GM12874 (cell line): ENCODE results near the gene CHIA.

Experiments
- TF ChIP-seq, protein P1 (sequence below): IDR thresholded peaks from 2 replicates; pipeline ENCODE4 v1.5.1; 2011; ENCODE audit warnings: low read depth, mild to moderate bottlenecking, control low read depth, low read length, moderate library complexity; ENCODE audit not compliant: insufficient read depth

The CHIA gene

DNA sequence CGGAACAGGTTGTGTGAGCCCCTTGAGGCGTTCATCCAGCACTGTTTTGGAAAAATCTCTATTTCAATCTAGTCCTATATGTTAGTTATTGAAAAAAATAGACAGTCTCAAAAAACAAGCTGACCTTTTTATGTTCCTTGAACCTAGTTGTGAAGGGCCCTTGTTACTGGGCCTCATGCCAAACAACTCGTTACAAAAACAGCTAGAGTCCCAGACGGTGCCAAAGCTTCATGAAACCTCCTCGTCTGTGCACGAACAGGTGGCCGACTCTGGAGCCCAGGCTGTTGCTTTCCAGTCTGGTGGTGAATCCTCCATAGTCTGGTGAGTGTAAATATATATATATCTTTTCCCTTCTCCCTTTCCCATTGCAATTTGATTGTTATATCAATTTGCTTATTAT is at the start of gene CHIA:
TSS of gene CHIA (plus strand) at position 222 of the 400 bp plus-strand sequence. CDS start 19,617 bp downstream, outside the sequence.
- TF ChIP-seq, protein P1, sequence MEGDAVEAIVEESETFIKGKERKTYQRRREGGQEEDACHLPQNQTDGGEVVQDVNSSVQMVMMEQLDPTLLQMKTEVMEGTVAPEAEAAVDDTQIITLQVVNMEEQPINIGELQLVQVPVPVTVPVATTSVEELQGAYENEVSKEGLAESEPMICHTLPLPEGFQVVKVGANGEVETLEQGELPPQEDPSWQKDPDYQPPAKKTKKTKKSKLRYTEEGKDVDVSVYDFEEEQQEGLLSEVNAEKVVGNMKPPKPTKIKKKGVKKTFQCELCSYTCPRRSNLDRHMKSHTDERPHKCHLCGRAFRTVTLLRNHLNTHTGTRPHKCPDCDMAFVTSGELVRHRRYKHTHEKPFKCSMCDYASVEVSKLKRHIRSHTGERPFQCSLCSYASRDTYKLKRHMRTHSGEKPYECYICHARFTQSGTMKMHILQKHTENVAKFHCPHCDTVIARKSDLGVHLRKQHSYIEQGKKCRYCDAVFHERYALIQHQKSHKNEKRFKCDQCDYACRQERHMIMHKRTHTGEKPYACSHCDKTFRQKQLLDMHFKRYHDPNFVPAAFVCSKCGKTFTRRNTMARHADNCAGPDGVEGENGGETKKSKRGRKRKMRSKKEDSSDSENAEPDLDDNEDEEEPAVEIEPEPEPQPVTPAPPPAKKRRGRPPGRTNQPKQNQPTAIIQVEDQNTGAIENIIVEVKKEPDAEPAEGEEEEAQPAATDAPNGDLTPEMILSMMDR: no peak

DNA sequence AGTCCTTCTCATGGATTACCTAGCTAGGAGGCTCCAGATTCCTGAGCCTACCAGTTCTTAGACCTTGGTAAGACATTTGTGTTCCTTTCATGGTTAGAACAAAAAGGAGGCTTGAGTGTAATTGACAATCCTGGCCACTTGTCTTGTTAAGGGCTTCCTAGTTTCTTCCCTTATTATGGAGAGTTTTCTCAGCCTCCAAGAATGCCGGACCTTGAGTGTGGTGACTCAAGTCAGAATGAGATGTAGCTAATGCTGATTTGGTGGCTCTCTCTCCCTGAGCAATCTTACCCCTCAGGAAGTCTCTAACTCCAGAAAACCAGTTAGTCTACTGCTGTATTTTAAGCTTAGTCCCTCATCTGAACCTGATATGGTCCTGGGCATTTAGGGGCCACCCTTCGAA is 48.9 kb upstream of the CHIA start:
- TF ChIP-seq, protein P1: no peak

DNA sequence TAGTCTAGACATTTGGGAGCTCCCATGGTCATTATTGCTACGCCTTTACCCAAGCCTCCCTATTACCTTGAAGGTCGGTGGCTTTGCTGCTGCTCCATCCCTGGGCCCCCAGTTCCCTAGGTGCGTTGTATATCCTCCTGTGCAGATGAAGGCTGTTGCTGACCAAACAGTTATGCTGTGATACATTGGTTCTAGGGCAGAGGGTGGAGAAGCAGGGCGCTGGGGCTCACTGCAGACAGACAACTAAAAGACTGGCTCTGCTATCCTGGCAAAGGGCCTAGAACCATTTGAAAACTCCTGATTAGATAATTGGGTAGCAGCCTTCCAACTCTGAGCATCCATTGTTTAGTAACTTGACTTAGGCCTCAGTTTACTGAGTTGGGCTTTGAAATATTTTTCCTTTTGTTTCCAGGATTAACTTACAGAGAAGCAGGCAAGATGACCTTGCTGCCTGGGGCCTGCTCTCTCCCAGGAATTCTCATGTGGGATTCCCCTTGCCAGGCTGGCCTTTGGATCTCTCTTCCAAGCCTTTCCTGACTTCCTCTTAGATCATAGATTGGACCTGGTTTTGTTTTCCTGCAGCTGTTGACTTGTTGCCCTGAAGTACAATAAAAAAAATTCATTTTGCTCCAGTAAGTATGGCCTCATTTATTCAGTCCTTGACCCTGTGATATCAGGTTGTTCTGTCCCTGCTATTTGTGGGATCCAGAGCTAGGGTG is 47.7 kb upstream of the CHIA start:
- TF ChIP-seq, protein P1: no peak

DNA sequence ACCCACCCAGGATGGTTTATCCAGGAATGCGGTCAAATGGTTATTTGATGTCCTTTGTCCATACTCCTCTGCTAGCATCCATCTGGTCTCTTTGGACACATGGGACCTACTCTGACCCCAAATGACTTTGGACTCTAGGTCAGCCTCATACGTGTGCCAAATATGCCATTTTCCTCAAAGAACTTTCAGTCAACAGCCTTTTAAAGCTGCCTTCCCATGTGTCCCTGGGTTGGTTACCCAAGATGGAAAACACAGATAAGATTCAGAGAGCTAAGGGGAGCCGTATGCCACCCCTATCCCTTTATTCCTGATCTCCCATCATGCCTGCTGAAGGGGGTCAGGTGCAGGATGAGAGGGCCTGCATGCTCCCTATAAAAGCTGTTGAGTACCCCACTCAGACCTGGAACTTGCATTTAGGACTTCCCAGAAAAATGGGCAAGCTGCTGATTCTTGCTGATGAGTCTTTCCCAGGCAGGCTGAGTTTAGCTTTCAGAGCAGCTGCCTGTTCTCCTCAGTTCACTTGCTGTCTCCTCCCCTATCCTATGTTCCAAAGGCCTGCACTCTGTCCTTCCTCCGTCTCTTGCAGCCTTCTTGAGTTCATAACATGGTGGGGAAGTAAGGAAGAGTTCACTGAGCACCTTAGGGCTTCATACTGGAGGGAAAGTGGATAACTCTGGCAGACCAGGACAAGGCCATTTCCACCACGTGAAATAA is 43.4 kb upstream of the CHIA start:
- TF ChIP-seq, protein P1: no peak

DNA sequence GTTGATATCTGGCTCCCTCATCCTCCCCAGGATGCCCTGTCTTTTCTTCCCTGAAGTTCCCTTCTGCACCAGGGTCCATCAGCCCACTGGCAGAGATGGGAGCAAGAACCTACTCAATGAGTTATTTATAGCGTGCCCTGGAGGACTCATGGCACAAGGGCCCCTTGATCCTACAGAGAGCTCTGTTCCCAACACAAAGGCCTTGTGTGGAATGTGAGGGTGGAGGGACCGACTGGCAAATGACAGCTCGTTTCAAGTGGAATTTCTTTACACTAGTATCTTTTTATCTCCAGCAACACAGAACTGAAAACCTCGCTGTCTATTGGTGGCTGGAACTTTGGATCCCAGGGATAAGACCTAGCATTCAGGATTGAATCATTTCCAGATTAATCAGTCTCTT is 40.7 kb upstream of the CHIA start:
- TF ChIP-seq, protein P1: no peak

DNA sequence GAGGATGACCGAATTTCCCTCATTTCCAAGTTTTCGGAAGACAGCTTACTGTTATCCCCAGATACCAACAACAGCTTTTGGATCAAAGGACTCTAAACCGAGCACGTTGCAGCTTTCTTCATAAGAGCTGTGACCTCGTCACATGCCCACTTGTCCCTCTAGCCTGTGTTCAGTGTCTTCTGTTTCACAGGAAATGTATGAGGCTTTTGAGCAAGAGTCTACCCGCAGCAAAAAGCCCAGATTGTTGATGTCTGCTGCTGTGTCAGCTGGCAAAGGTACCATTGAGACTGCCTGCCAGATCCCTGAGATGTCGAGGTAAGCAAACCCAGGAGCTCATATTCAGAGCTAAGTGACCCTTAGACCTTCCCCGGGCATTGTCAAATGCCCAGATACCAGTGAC is 39.1 kb upstream of the CHIA start:
- TF ChIP-seq, protein P1: no peak

DNA sequence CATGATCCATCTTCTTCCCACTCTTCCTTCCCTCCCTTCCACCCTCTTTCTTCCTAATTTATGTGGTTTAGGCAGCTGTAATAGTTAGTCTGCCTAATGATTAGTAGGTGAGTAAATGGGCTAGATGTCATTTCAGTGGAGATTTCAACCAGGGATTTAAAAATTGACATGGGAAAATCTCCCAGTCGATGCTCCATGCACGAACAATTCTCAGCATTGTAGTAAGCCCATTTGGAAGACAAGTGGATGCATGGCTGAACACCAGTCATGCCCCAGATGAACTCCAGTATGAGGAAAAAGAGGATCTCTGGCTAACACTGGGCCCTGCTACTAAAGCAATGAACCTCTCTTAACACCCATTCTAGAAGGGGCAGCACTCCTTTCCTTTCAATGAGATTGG is 37.9 kb upstream of the CHIA start:
- TF ChIP-seq, protein P1: no peak
